AG04450 (cell line): ENCODE data around the gene MPP3. TPM values are rescaled to one million over a fixed set of nuclear protein-coding genes. Genes with fewer than 3 reads are reported as not detected.

ENCODE experiments used
- CTCF ChIA-PET: fragments of 300-600, 350-600 bp; formaldehyde crosslinking; extraction: SDS; loops from one replicate; lab custom pipeline; 2022; ENCODE audit warnings: antibody characterized with exemption, inconsistent platforms; lab: Charles Lee
- POLR2A ChIA-PET: fragments of 350-600 bp; formaldehyde crosslinking; extraction: SDS; loops from one replicate; lab custom pipeline; 2021; ENCODE audit warnings: antibody characterized with exemption, inconsistent platforms; lab: Yijun Ruan, JAX
- DNase-seq: peaks from one replicate; pipeline ENCODE4 v3.0.0-alpha.2; 2011; ENCODE audit warnings: low read depth, low spot score
- H3K27ac ChIP-seq: one replicate; pipeline ENCODE4 v1.5.1; 2012; ENCODE audit warnings: low read depth, low read length, control low read depth
- H3K27me3 ChIP-seq: one replicate; pipeline ENCODE4 v1.6.0; 2012; ENCODE audit warnings: low read length; ENCODE audit not compliant: control insufficient read depth, insufficient read depth
- H3K4me3 ChIP-seq: 2 replicates; pipeline ENCODE4 v1.5.1; 2011; ENCODE audit warnings: mild to moderate bottlenecking, low read depth, low read length, control low read depth
- H3K9me3 ChIP-seq: 2 replicates; pipeline ENCODE4 v1.5.1; 2012; ENCODE audit warnings: low read length; ENCODE audit not compliant: control insufficient read depth, insufficient read depth
- CTCF ChIP-seq: IDR thresholded peaks from 2 replicates; pipeline ENCODE4 v1.5.1; 2011; ENCODE audit warnings: low read depth, low read length, control low read depth, inconsistent platforms
- polyA plus RNA-seq: library from polyadenylated mRNA; depleted of rRNA; stranded (reverse); fragments of >200 nt; gene quantifications from 2 replicates; pipeline ENCODE4 v1.2.3, GENCODE V29; 2011

MPP3 gene
- polyA plus RNA-seq, 1 experiment: 4.5 TPM

- H3K27me3 ChIP-seq: peaks cover 62% of the 10 kb centered on the region
- H3K4me3 ChIP-seq: no peak overlapping the region
- ChIA-PET CTCF (interaction anchor here (5.0 kb wide), 1 partner anchor 10 kb away, joined by 49 read pairs; no protein-coding TSS in a partner anchor), POLR2A (no interaction called here)
- no peak for DNase-seq
- TF ChIP-seq CTCF: no peak
- no peak overlapping the region for H3K27ac ChIP-seq
- no peaks in the 10 kb centered on the region for H3K9me3 ChIP-seq
Measured at GRCh38 chr17:43868226-43868994, 35.5 kb upstream of the MPP3 start.

GRCh38 chr17:43864161-43864984 lies 31.4 kb upstream of the MPP3 start:
- Histone ChIP-seq H3K9me3 (no peaks in the 10 kb centered on the region), H3K27ac (no peak overlapping the region), H3K27me3 (peaks cover 59% of the 10 kb centered on the region), H3K4me3 (no peak overlapping the region)
- no peak for TF ChIP-seq CTCF
- ChIA-PET CTCF (interaction anchor here (1.0 to 5.0 kb wide), 2 partner anchors 14 to 18 kb away, joined by 9 to 49 read pairs; partner anchors contain the start of gene CD300LG), POLR2A (interaction anchor here (0.6 kb wide), 1 partner anchor 974 kb away, joined by 6 read pairs; no protein-coding TSS in a partner anchor)
- DNase-seq: no peak

- TF ChIP-seq CTCF: no peak
- Histone ChIP-seq H3K27me3 (peaks cover 70% of the 10 kb centered on the region), H3K9me3 (peaks cover 10% of the 10 kb centered on the region), H3K27ac (no peak overlapping the region), H3K4me3 (no peak overlapping the region)
- ChIA-PET CTCF (interaction anchor here (1.0 kb wide), 1 partner anchor 48 kb away, joined by 7 read pairs; no protein-coding TSS in a partner anchor), POLR2A (no interaction called here)
- no peak for DNase-seq
Measured at GRCh38 chr17:43861960-43862359, 29.0 kb upstream of the MPP3 start.

GRCh38 chr17:43860927-43861622 lies 28.1 kb upstream of the MPP3 start:
- peaks cover 15% of the 10 kb centered on the region for H3K9me3 ChIP-seq
- CTCF ChIA-PET: interaction anchor here (1.0 to 1.6 kb wide), 4 partner anchors 14 to 49 kb away, joined by 5 to 9 read pairs (median 6); partner anchors contain the start of gene CD300LG
- no peak for TF ChIP-seq CTCF
- H3K4me3 ChIP-seq: no peak overlapping the region
- DNase-seq: no peak
- peaks cover 73% of the 10 kb centered on the region for H3K27me3 ChIP-seq
- POLR2A ChIA-PET: no interaction called here
- H3K27ac ChIP-seq: no peak overlapping the region
